HepG2 (cell line): ENCODE results near the gene S100A4. TPM values are rescaled to one million over a fixed set of nuclear protein-coding genes. Genes with fewer than 3 reads are reported as not detected.

ENCODE experiments used
- AGO2 ChIP-seq: fragments of 200-400 bp; formaldehyde crosslinking; optimal IDR thresholded peaks from 2 replicates; pipeline ENCODE3; 2017; ENCODE audit warnings: mild to moderate bottlenecking, low read depth, low read length, moderate library complexity
- ATF7 ChIP-seq, 2 experiments: fragments of 450-650 bp in 1 of 2; sonication (generic) in 1 of 2; formaldehyde crosslinking in 1 of 2; IDR thresholded peaks; 2 replicates each; pipeline versions ENCODE4 v1.4.0 to v1.6.1; 2016 to 2020; ENCODE audit warnings: antibody characterized with exemption in 1 of 2, mild to moderate bottlenecking in 1 of 2, missing genetic modification reagents in 1 of 2
- FOXJ3 ChIP-seq: sonication (generic); formaldehyde crosslinking; IDR thresholded peaks from 2 replicates; pipeline ENCODE4 v1.4.0; 2020; ENCODE audit warnings: missing genetic modification reagents, mild to moderate bottlenecking, borderline replicate concordance
- KDM5A ChIP-seq: fragments of 200-600 bp; sonication (generic); IDR thresholded peaks from 2 replicates; pipeline ENCODE4 v1.7.0; 2018; ENCODE audit warnings: antibody characterized with exemption, mild to moderate bottlenecking, low read length, borderline replicate concordance
- KLF11 ChIP-seq: IDR thresholded peaks from 2 replicates; pipeline ENCODE4 v1.6.1; 2016; ENCODE audit warnings: missing compliant biosample characterization
- KLF6 ChIP-seq: IDR thresholded peaks from 2 replicates; pipeline ENCODE4 v1.8.0; 2016; ENCODE audit warnings: missing biosample characterization, missing genetic modification reagents
- MATR3 ChIP-seq: sonication (generic); formaldehyde crosslinking; IDR thresholded peaks from 2 replicates; pipeline ENCODE4 v1.4.0; 2020; ENCODE audit warnings: missing genetic modification reagents
- NCOA1 ChIP-seq: sonication (generic); formaldehyde crosslinking; IDR thresholded peaks from 2 replicates; pipeline ENCODE4 v1.9.0; 2021; ENCODE audit warnings: missing genetic modification reagents
- YEATS4 ChIP-seq: sonication (generic); formaldehyde crosslinking; IDR thresholded peaks from 2 replicates; pipeline ENCODE4 v1.4.0; 2020; ENCODE audit warnings: missing genetic modification reagents, borderline replicate concordance
- ZNF160 ChIP-seq: sonication (generic); formaldehyde crosslinking; IDR thresholded peaks from 2 replicates; pipeline ENCODE4 v1.8.0; 2022; ENCODE audit warnings: mild to moderate bottlenecking, inconsistent platforms, missing genetic modification reagents
- ZNF225 ChIP-seq: sonication (generic); formaldehyde crosslinking; IDR thresholded peaks from 2 replicates; pipeline ENCODE4 v1.4.0; 2020; ENCODE audit warnings: mild to moderate bottlenecking, missing genetic modification reagents
- ZNF335 ChIP-seq: sonication (generic); formaldehyde crosslinking; IDR thresholded peaks from 2 replicates; pipeline ENCODE4 v1.4.0; 2020; ENCODE audit warnings: missing genetic modification reagents
- ZNF33B ChIP-seq: sonication (generic); formaldehyde crosslinking; IDR thresholded peaks from 2 replicates; pipeline ENCODE4 v1.5.1; 2020; ENCODE audit warnings: mild to moderate bottlenecking, missing genetic modification reagents
- ZNF432 ChIP-seq: sonication (generic); formaldehyde crosslinking; IDR thresholded peaks from 2 replicates; pipeline ENCODE4 v1.5.0; 2020; ENCODE audit warnings: missing genetic modification reagents, mild to moderate bottlenecking, borderline replicate concordance
- ZNF737 ChIP-seq: sonication (generic); formaldehyde crosslinking; IDR thresholded peaks from 2 replicates; pipeline ENCODE4 v1.5.0; 2020; ENCODE audit warnings: missing genetic modification reagents, mild to moderate bottlenecking, borderline replicate concordance
- ZNF761 ChIP-seq: sonication (generic); formaldehyde crosslinking; conservative IDR thresholded peaks from 2 replicates; pipeline ENCODE4 v1.4.0; 2020; ENCODE audit warnings: mild to moderate bottlenecking, missing genetic modification reagents
- polyA plus RNA-seq, 8 experiments: library from polyadenylated mRNA; depleted of rRNA in 3 of 8; stranded (reverse) in 7 of 8; unstranded in 1 of 8; fragments of >200 nt; fragmentation: Illumina TruSeq in 4 of 8; extraction: Trizol in 4 of 8; gene quantifications; 2 replicates each; pipeline versions ENCODE4 v1.2.1 to v1.2.3, GENCODE V29; 2011 to 2016; ENCODE audit warnings: low read depth in 4 of 8, missing spikeins in 1 of 8, mixed read lengths in 1 of 8; ENCODE audit not compliant: insufficient read depth in 1 of 8
- total RNA-seq, 5 experiments: library from RNA; depleted of rRNA; stranded (reverse); fragments of >200 nt; fragmentation: Illumina TruSeq; extraction: Trizol; gene quantifications; 2 replicates each; pipeline ENCODE4 v1.2.3, GENCODE V29; 2016; ENCODE audit warnings: low read depth in 1 of 5
- TF ChIP-seq, protein P1 (sequence below): sonication (generic); formaldehyde crosslinking; IDR thresholded peaks from 2 replicates; pipeline ENCODE4 v1.4.0; 2020; ENCODE audit warnings: missing genetic modification reagents, borderline replicate concordance
- TF ChIP-seq, protein P2 (sequence below): sonication (generic); formaldehyde crosslinking; IDR thresholded peaks from 2 replicates; pipeline ENCODE4 v1.4.0; 2020; ENCODE audit warnings: low read depth, missing genetic modification reagents
- TF ChIP-seq, protein P3 (sequence below): sonication (generic); formaldehyde crosslinking; IDR thresholded peaks from 2 replicates; pipeline ENCODE4 v1.8.1; 2022; ENCODE audit warnings: low read depth, mild to moderate bottlenecking, missing genetic modification reagents

The S100A4 gene
- total and polyA plus RNA-seq, 2 of the 13 experiments (the other 11 are each of a cell fraction or from before 2014, with no cell fraction given): 12.9 to 20.2 TPM

DNA sequence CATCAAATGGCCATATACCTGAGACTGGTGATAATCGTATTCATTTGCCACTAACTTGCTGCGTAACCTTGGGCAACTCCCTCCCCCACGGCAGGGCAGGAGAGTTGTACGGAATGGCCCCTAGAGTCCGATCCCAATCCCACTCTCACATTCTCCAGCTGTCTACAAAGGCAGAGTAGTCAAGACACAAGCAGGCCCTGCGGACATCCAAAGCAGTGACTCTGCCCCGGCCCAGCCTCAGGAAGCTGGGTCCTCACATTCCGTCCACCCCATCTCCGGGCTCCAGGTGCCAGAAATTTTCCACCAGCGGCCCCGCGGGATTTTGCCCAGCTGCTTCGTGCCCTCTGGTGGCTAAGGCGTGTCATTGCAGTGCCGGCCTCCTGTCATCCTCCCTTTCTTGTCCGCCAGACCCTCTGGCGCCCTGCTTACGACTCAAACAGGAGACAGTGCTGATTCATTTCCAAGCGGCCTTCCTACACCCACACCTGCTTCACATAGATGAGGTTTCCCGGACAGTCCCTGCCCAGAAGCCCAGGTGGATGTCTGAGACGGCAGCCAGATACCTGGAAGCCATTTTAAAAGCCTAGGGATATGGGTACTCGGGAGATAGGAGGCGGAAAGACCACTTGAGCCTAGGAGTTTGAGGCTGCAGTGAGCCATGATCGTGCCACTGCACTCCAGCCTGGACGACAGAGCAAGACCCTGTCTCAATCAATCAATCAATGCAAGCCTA is 22.9 kb upstream of the S100A4 start (continued):
- no peak for TF ChIP-seq YEATS4 (CRISPR knock-in tag)
- 0 out of 2 replicates have a peak, but pooled peaks have one; percentile 48 for TF ChIP-seq NCOA1
- TF ChIP-seq ATF7 (IDR thresholded peaks at IDR 0.05): no peak
- TF ChIP-seq ATF7 (CRISPR knock-in tag; IDR thresholded peaks at IDR 0.05): no peak
- TF ChIP-seq ZNF225 (CRISPR knock-in tag): no peak
- TF ChIP-seq ZNF737 (CRISPR knock-in tag): no peak
- TF ChIP-seq KLF6 (CRISPR knock-in tag): peak; percentile 59; the same call in 1 of the 2 replicates
- TF ChIP-seq, protein P1, sequence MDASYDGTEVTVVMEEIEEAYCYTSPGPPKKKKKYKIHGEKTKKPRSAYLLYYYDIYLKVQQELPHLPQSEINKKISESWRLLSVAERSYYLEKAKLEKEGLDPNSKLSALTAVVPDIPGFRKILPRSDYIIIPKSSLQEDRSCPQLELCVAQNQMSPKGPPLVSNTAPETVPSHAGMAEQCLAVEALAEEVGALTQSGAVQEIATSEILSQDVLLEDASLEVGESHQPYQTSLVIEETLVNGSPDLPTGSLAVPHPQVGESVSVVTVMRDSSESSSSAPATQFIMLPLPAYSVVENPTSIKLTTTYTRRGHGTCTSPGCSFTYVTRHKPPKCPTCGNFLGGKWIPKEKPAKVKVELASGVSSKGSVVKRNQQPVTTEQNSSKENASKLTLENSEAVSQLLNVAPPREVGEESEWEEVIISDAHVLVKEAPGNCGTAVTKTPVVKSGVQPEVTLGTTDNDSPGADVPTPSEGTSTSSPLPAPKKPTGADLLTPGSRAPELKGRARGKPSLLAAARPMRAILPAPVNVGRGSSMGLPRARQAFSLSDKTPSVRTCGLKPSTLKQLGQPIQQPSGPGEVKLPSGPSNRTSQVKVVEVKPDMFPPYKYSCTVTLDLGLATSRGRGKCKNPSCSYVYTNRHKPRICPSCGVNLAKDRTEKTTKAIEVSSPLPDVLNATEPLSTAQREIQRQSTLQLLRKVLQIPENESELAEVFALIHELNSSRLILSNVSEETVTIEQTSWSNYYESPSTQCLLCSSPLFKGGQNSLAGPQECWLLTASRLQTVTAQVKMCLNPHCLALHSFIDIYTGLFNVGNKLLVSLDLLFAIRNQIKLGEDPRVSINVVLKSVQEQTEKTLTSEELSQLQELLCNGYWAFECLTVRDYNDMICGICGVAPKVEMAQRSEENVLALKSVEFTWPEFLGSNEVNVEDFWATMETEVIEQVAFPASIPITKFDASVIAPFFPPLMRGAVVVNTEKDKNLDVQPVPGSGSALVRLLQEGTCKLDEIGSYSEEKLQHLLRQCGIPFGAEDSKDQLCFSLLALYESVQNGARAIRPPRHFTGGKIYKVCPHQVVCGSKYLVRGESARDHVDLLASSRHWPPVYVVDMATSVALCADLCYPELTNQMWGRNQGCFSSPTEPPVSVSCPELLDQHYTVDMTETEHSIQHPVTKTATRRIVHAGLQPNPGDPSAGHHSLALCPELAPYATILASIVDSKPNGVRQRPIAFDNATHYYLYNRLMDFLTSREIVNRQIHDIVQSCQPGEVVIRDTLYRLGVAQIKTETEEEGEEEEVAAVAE (CRISPR knock-in tag): no peak; the same call in 1 of the 2 replicates
- no peak for TF ChIP-seq ZNF160 (CRISPR knock-in tag)
- no peak for TF ChIP-seq KDM5A
- no peak; the same call in 1 of the 2 replicates for TF ChIP-seq ZNF335 (CRISPR knock-in tag)
- 0 out of 2 replicates have a peak, but pooled peaks have one; percentile 29 for TF ChIP-seq KLF11
- no peak for TF ChIP-seq AGO2
- no peak for TF ChIP-seq ZNF761
- TF ChIP-seq, protein P2, sequence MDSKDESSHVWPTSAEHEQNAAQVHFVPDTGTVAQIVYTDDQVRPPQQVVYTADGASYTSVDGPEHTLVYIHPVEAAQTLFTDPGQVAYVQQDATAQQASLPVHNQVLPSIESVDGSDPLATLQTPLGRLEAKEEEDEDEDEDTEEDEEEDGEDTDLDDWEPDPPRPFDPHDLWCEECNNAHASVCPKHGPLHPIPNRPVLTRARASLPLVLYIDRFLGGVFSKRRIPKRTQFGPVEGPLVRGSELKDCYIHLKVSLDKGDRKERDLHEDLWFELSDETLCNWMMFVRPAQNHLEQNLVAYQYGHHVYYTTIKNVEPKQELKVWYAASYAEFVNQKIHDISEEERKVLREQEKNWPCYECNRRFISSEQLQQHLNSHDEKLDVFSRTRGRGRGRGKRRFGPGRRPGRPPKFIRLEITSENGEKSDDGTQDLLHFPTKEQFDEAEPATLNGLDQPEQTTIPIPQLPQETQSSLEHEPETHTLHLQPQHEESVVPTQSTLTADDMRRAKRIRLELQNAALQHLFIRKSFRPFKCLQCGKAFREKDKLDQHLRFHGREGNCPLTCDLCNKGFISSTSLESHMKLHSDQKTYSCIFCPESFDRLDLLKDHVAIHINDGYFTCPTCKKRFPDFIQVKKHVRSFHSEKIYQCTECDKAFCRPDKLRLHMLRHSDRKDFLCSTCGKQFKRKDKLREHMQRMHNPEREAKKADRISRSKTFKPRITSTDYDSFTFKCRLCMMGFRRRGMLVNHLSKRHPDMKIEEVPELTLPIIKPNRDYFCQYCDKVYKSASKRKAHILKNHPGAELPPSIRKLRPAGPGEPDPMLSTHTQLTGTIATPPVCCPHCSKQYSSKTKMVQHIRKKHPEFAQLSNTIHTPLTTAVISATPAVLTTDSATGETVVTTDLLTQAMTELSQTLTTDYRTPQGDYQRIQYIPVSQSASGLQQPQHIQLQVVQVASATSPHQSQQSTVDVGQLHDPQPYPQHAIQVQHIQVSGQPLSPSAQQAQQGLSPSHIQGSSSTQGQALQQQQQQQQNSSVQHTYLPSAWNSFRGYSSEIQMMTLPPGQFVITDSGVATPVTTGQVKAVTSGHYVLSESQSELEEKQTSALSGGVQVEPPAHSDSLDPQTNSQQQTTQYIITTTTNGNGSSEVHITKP (CRISPR knock-in tag): no peak
- TF ChIP-seq, protein P3, sequence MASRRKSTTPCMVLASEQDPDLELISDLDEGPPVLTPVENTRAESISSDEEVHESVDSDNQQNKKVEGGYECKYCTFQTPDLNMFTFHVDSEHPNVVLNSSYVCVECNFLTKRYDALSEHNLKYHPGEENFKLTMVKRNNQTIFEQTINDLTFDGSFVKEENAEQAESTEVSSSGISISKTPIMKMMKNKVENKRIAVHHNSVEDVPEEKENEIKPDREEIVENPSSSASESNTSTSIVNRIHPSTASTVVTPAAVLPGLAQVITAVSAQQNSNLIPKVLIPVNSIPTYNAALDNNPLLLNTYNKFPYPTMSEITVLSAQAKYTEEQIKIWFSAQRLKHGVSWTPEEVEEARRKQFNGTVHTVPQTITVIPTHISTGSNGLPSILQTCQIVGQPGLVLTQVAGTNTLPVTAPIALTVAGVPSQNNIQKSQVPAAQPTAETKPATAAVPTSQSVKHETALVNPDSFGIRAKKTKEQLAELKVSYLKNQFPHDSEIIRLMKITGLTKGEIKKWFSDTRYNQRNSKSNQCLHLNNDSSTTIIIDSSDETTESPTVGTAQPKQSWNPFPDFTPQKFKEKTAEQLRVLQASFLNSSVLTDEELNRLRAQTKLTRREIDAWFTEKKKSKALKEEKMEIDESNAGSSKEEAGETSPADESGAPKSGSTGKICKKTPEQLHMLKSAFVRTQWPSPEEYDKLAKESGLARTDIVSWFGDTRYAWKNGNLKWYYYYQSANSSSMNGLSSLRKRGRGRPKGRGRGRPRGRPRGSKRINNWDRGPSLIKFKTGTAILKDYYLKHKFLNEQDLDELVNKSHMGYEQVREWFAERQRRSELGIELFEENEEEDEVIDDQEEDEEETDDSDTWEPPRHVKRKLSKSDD (CRISPR knock-in tag): no peak
- TF ChIP-seq ZNF432 (CRISPR knock-in tag): no peak
- TF ChIP-seq FOXJ3 (CRISPR knock-in tag): no peak
- TF ChIP-seq ZNF33B: no peak
- no peak for TF ChIP-seq MATR3 (CRISPR knock-in tag)
